Activated effector memory CD4-positive, alpha-beta T cell treated with anti-CD3 and anti-CD28 coated beads, Interleukin-2, amount 50 U/mL, for 16 hours (primary cell): ENCODE data around the gene KCNQ2.

Experiments
- DNase-seq: peaks from one replicate; pipeline ENCODE4 v3.0.0-alpha.2; 2020

Gene KCNQ2

DNA sequence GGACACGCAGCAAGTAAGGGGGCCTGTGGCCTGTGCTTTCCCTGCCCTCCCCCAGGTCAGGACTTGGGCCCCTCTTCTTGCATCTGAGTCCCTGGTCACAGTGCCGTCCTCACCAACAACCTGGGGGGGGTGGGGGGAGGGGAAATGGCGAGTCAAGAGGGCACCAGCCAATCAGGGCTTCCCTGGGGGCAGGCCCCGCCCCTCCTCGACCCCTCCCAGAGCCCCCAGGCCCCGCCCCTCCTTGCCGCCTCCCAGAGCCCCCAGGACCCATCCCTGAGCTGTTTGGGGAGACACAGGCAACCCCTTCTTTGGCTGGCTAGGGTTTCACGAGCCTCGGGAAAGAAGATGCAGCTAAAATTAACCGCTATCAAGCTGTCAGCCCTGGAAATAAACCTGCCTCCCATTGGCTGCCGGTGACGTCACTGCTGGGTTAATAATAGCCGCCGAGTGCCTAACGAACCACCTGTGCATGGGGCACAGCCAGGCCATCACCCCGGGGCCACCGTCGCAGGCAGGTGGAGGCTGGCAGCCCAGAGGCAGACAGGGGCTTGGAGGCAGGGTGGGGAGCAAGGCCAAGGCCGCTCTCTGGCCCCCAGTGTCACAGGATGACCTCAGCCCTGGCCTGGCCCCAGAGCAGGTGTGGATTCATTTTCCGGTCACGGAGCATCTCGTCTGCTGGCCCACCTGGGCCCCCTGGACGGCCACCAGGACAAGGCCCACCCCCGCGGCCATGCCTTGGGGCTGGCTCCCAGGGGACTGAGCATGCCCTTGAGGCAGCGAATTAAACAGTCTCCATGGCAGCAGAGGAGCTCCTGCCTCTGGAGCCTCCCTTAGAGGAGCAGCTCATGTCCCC lies 29.6 kb upstream of the KCNQ2 start:
- DNase-seq, result no peak

- DNase-seq, result no peak
Measured at GRCh38 chr20:63500902-63501817, 28.7 kb upstream of the KCNQ2 start.

- DNase-seq, result no peak
Measured at GRCh38 chr20:63500151-63500901, 27.9 kb upstream of the KCNQ2 start.

DNA sequence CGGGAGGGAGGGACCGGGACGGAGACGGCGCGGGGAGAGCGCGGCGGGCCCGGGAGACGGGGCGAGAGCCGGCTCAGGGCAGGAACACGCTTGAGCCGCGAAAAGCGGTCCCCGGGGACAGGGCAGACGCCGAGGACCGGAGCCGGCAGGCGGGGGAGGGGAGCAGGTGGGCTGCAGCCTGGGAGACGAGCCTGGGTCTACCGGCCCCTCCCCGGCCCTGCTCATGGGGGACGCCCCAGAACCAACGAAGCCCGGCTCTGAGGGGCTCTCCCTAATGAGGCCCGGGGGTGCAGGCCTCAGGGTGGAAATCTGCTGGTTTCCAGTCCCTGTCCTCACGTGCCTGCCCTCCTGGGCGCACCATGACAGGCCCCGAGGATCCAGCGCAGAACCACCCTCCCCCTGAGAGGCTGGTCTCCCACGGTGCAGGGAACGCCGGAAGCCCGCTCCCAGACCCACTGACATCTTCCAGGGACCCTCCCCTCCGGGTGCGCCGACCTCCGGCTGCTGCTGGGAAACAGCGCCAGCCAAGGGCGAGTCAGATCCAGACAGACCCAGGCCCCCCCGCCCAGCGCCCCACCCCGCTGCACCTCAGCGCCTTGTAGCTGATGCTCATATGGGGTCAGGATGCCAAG lies 27.0 kb upstream of the KCNQ2 start:
- DNase-seq, result no peak

GRCh38 chr20:63498960-63499337 lies 26.5 kb upstream of the KCNQ2 start, which contains the start of gene EEF1A2:
Gene EEF1A2 (minus strand): TSS chr20:63499083. CDS start chr20:63497763, 1,320 bp downstream.
- DNase-seq, result peak; percentile 85

GRCh38 chr20:63497946-63498935 lies 25.8 kb upstream of the KCNQ2 start:
- DNase-seq, result no peak

- DNase-seq, result no peak
Measured at GRCh38 chr20:63497138-63497945, 24.9 kb upstream of the KCNQ2 start.

DNA sequence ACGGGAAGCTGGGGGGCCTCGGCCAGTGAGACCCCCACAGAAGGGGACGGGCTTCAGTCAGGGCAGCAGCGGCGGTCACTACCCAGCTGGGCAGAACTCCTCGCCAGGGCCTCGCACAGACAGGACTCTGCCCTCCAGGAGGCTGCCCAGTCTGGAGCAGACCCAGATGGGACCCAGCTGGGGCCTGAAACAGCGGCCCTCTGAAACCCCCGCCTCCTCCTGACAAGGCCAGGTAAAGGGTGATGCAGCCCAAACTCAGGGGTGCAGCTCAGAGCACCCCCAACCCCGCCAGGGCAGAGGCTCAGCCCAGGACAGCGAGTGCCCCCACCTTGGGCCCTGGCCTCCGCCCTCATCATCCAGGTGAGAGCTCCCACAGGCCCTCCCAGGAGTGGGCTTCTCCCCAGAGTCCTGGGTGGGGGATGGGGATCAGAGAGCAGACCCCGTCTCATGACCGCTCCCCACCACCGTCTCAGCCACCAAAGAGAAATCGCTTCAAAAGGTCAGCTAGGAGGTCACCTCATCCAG lies 24.2 kb upstream of the KCNQ2 start:
- DNase-seq, result no peak

- peak; percentile 92 for DNase-seq
Measured at GRCh38 chr20:63495741-63496595, 23.5 kb upstream of the KCNQ2 start.

- DNase-seq, result no peak
Measured at GRCh38 chr20:63495167-63495720, 22.8 kb upstream of the KCNQ2 start.

GRCh38 chr20:63494420-63495166 lies 22.1 kb upstream of the KCNQ2 start:
- no peak for DNase-seq

- DNase-seq, result no peak
Measured at GRCh38 chr20:63494084-63494419, 21.6 kb upstream of the KCNQ2 start.

DNA sequence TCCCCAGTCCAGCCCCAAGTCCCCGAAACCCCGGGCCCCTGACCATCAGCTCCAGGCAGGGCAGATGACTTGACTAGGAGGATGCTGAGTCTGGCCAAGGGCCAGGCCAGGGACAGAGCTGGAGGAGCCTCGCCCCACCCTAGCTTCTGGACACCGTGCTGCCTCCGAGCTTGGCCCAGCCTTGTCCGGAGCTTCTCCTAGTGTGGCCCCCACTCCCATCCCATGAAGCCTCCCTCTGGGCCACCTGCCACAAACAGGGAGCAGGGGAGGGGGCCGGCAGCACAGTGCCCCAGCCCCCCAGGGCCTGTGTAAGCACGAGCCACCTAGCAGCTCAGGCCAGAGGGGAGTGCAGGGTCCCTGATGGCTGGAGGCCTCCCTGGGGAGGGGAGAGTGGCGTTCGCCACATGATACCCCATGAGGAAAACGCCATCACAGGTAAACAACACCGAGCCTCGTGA lies 21.1 kb upstream of the KCNQ2 start:
- no peak for DNase-seq

GRCh38 chr20:63492982-63493381 lies 20.5 kb upstream of the KCNQ2 start:
- no peak for DNase-seq

DNA sequence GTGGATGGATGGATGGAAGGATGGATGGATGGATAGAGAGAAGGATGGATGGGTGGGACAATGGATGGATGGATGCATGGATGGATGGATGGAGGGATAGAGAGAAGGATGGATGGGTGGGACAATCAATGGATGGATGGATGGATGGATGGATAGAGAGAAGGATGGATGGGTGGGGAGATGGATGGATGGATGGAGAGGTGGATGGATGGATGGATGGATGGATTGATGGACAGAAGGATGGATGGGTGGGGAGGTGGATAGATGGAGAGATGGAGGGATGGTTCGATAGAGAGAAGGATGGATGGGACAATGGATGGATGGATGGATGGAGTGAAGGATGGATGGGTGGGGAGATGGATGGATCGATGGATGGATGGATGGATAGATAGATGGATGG lies 20.1 kb upstream of the KCNQ2 start:
- DNase-seq, result no peak

GRCh38 chr20:63491635-63492230 lies 19.3 kb upstream of the KCNQ2 start:
- no peak for DNase-seq

GRCh38 chr20:63491078-63491477 lies 18.6 kb upstream of the KCNQ2 start:
- DNase-seq, result no peak

DNA sequence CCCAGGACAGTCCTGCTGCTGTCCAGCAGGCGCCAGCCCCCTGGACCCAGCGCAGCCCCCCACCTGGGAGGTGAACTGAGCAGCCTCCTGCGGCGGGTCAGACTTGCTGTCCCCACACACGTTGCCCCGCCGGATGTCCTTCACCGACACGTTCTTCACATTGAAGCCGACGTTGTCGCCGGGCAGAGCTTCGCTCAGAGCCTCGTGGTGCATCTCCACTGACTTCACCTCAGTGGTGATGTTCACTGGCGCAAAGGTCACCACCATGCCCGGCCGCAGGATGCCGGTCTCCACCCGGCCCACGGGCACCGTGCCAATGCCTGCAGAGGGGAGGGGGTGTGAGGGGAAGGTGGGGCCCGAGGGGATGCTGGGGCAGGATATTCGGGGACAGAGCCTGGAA lies 18.0 kb upstream of the KCNQ2 start:
- DNase-seq, result no peak
